Liver (tissue), 9 donors: ENCODE measurements around the gene DISP3. TPM values are rescaled to one million over a fixed set of nuclear protein-coding genes. Genes with fewer than 3 reads are reported as not detected.

ENCODE experiments used
- DNase-seq: peaks from one replicate; pipeline ENCODE4 v3.0.0-alpha.2; 2017; ENCODE audit warnings: low spot score
- H3K27ac ChIP-seq, 2 donors: one replicate each; pipeline ENCODE4 v1.7.0; 2013; ENCODE audit warnings: inconsistent platforms in 2 of 2, low read length in 2 of 2, control low read depth in 1 of 2, low read depth in 1 of 2, mild to moderate bottlenecking in 1 of 2
- H3K27me3 ChIP-seq, 4 donors: one replicate each; pipeline versions ENCODE4 v1.6.1 to v1.7.0; 2013; ENCODE audit warnings: low read length in 3 of 4, inconsistent platforms in 1 of 4, mild to moderate bottlenecking in 1 of 4, moderate library complexity in 1 of 4; ENCODE audit not compliant: control insufficient read depth in 4 of 4, insufficient read depth in 4 of 4
- H3K36me3 ChIP-seq, 4 donors: one replicate each; pipeline versions ENCODE4 v1.6.1 to v1.7.0; 2013; ENCODE audit warnings: low read length in 3 of 4, mild to moderate bottlenecking in 3 of 4, low read depth in 1 of 4, moderate library complexity in 1 of 4; ENCODE audit not compliant: control insufficient read depth in 4 of 4, insufficient read depth in 3 of 4
- H3K4me1 ChIP-seq, 4 donors: one replicate each; pipeline versions ENCODE4 v1.6.1 to v1.7.0; 2013; ENCODE audit warnings: low read length in 3 of 4, mild to moderate bottlenecking in 3 of 4, moderate library complexity in 1 of 4; ENCODE audit not compliant: control insufficient read depth in 4 of 4, insufficient read depth in 4 of 4
- H3K4me3 ChIP-seq, 3 donors: one replicate each; pipeline versions ENCODE4 v1.6.1 to v1.7.0; 2013; ENCODE audit warnings: low read length in 3 of 3, control low read depth in 1 of 3, low read depth in 1 of 3, mild to moderate bottlenecking in 1 of 3
- H3K9ac ChIP-seq, 2 donors: one replicate each; pipeline ENCODE4 v1.7.0; 2013; ENCODE audit warnings: low read length in 2 of 2, mild to moderate bottlenecking in 2 of 2, moderate library complexity in 2 of 2, control low read depth in 1 of 2, low read depth in 1 of 2
- H3K9me3 ChIP-seq, 4 donors: one replicate each; pipeline versions ENCODE4 v1.6.1 to v1.7.0; 2013; ENCODE audit warnings: low read length in 3 of 4; ENCODE audit not compliant: control insufficient read depth in 4 of 4
- EGR1 ChIP-seq, 2 donors: IDR thresholded peaks; 2 replicates each; pipeline ENCODE4 v1.6.1; 2016 to 2018; ENCODE audit warnings: antibody characterized with exemption in 2 of 2, low read depth in 2 of 2
- FOXA1 ChIP-seq: IDR thresholded peaks from 2 replicates; pipeline ENCODE4 v1.6.1; 2016; ENCODE audit warnings: antibody characterized with exemption
- FOXA2 ChIP-seq: IDR thresholded peaks from 2 replicates; pipeline ENCODE4 v1.6.1; 2016; ENCODE audit warnings: antibody characterized with exemption
- GABPA ChIP-seq, 2 donors: IDR thresholded peaks in 1 of 2; conservative IDR thresholded peaks in 1 of 2; 2 replicates each; pipeline ENCODE4 v1.6.1; 2016; ENCODE audit warnings: antibody characterized with exemption in 2 of 2, mild to moderate bottlenecking in 1 of 2, moderate library complexity in 1 of 2
- HNF4A ChIP-seq, 2 donors: conservative IDR thresholded peaks; 2 replicates each; pipeline ENCODE4 v1.6.1; 2016; ENCODE audit warnings: antibody characterized with exemption in 2 of 2, mild to moderate bottlenecking in 2 of 2
- HNF4G ChIP-seq: IDR thresholded peaks from 2 replicates; pipeline ENCODE4 v1.6.1; 2016; ENCODE audit warnings: antibody characterized with exemption
- JUND ChIP-seq, 2 donors: IDR thresholded peaks; 2 replicates each; pipeline ENCODE4 v1.6.1; 2016; ENCODE audit warnings: antibody characterized with exemption in 2 of 2
- RAD21 ChIP-seq, 2 donors: IDR thresholded peaks; 2 replicates each; pipeline ENCODE4 v1.6.1; 2016; ENCODE audit warnings: antibody characterized with exemption in 2 of 2, mild to moderate bottlenecking in 2 of 2
- RXRA ChIP-seq, 2 donors: IDR thresholded peaks; 2 replicates each; pipeline ENCODE4 v1.6.1; 2017 to 2018; ENCODE audit warnings: antibody characterized with exemption in 2 of 2, mild to moderate bottlenecking in 1 of 2
- SP1 ChIP-seq: IDR thresholded peaks from 2 replicates; pipeline ENCODE4 v1.6.1; 2018; ENCODE audit warnings: antibody characterized with exemption, mild to moderate bottlenecking
- TAF1 ChIP-seq: conservative IDR thresholded peaks from 2 replicates; pipeline ENCODE4 v1.6.1; 2016; ENCODE audit warnings: antibody characterized with exemption, mild to moderate bottlenecking
- WGBS: extraction: QIAGEN DNeasy Blood & Tissue Kit; methylation state at CpG from one replicate; pipeline ENCODE4 v1.1.7; 2013; 5-methylcytosine and 5-hydroxymethylcytosine counted together
- polyA plus RNA-seq, 2 donors: library from polyadenylated mRNA; stranded (reverse) in 1 of 2; unstranded in 1 of 2; fragments of 200-250 nt in 1 of 2; fragments of >200 nt in 1 of 2; fragmentation: Nextera tagmentation in 1 of 2; extraction: Ambion mirVana in 1 of 2; gene quantifications; one replicate each; pipeline versions ENCODE4 v1.2.1 to v1.2.3, GENCODE V29; 2013 to 2015
- total RNA-seq, 2 donors: library from RNA; depleted of rRNA; stranded (reverse); fragments of >200 nt; gene quantifications; one replicate each; pipeline ENCODE4 v1.2.3, GENCODE V29; 2014
- TF ChIP-seq, protein P1 (sequence below): IDR thresholded peaks from 2 replicates; pipeline ENCODE4 v1.6.1; 2016; ENCODE audit warnings: antibody characterized with exemption, mild to moderate bottlenecking
- TF ChIP-seq, protein P2 (sequence below): IDR thresholded peaks from 2 replicates; pipeline ENCODE4 v1.6.1; 2016; ENCODE audit warnings: antibody characterized with exemption
- TF ChIP-seq, protein P3 (sequence below): fragments of 150-350 bp; IDR thresholded peaks from 2 replicates; pipeline ENCODE4 v1.5.1; 2017; ENCODE audit warnings: improper control_type of control experiment, low read depth, low read length; ENCODE audit not compliant: missing input control
- TF ChIP-seq, protein P4 (sequence below): IDR thresholded peaks from 2 replicates; pipeline ENCODE4 v1.6.1; 2016; ENCODE audit warnings: antibody characterized with exemption
- TF ChIP-seq, protein P5 (sequence below): IDR thresholded peaks from 2 replicates; pipeline ENCODE4 v1.6.1; 2016; ENCODE audit warnings: antibody characterized with exemption
- donor health status: healthy.
- donor health status: healthy.
- donor health status: healthy.
- donor health status: healthy.
- donor health status: healthy.

Gene DISP3
- total and polyA plus RNA-seq, 4 donors = 0.02 to 0.08 TPM; not detected in 2

DNA sequence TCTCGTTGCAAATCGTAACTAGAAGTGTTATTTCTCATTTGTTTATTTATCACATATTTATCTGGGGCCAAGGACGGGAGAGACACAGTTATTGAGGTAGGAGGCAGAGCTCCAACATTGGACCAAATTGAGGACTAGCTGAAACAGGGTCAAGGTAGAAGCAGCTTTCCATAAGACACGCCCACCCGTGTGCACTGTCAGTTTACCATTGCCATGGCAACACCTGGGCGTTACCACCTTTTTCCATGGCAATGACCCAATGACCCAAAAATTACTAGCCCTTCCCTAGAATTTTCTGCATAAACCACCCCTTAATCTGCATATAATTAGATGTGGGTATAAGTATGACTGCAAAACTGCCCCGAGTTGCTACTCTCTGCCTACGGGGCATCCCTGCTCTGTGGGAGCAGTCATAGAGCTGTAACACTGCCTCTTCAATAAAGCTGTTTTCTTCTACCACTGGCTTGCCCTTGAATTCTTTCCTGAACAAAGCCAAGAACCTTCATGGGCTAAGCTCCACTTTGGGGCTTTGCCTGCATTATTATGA is 102.6 kb downstream of the DISP3 start:
- WGBS = 63% methylated on average over 8 of the region's 8 CpGs
- H3K4me1 ChIP-seq = no peaks in the 10 kb centered on the region
- no peaks in the 10 kb centered on the region for H3K9me3 ChIP-seq
- H3K9ac ChIP-seq = no peak overlapping the region
- TF ChIP-seq RAD21 (IDR thresholded peaks at IDR 0.05) (no peak), HNF4A (conservative IDR thresholded peaks at IDR 0.05) (no peak), JUND (IDR thresholded peaks at IDR 0.05) (no peak), SP1 (no peak), RXRA (IDR thresholded peaks at IDR 0.05) (no peak), TAF1 (no peak), FOXA1 (no peak), EGR1 (IDR thresholded peaks at IDR 0.05; ENCODE audit: low read depth in 2 of 2) (no peak), GABPA (IDR thresholded peaks at IDR 0.05 in 1 of 2, conservative IDR thresholded peaks at IDR 0.05 in 1 of 2) (no peak)
- TF ChIP-seq, protein P1, sequence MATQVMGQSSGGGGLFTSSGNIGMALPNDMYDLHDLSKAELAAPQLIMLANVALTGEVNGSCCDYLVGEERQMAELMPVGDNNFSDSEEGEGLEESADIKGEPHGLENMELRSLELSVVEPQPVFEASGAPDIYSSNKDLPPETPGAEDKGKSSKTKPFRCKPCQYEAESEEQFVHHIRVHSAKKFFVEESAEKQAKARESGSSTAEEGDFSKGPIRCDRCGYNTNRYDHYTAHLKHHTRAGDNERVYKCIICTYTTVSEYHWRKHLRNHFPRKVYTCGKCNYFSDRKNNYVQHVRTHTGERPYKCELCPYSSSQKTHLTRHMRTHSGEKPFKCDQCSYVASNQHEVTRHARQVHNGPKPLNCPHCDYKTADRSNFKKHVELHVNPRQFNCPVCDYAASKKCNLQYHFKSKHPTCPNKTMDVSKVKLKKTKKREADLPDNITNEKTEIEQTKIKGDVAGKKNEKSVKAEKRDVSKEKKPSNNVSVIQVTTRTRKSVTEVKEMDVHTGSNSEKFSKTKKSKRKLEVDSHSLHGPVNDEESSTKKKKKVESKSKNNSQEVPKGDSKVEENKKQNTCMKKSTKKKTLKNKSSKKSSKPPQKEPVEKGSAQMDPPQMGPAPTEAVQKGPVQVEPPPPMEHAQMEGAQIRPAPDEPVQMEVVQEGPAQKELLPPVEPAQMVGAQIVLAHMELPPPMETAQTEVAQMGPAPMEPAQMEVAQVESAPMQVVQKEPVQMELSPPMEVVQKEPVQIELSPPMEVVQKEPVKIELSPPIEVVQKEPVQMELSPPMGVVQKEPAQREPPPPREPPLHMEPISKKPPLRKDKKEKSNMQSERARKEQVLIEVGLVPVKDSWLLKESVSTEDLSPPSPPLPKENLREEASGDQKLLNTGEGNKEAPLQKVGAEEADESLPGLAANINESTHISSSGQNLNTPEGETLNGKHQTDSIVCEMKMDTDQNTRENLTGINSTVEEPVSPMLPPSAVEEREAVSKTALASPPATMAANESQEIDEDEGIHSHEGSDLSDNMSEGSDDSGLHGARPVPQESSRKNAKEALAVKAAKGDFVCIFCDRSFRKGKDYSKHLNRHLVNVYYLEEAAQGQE = no peak
- TF ChIP-seq, protein P2, sequence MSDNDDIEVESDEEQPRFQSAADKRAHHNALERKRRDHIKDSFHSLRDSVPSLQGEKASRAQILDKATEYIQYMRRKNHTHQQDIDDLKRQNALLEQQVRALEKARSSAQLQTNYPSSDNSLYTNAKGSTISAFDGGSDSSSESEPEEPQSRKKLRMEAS = no peak
- TF ChIP-seq, protein P3, sequence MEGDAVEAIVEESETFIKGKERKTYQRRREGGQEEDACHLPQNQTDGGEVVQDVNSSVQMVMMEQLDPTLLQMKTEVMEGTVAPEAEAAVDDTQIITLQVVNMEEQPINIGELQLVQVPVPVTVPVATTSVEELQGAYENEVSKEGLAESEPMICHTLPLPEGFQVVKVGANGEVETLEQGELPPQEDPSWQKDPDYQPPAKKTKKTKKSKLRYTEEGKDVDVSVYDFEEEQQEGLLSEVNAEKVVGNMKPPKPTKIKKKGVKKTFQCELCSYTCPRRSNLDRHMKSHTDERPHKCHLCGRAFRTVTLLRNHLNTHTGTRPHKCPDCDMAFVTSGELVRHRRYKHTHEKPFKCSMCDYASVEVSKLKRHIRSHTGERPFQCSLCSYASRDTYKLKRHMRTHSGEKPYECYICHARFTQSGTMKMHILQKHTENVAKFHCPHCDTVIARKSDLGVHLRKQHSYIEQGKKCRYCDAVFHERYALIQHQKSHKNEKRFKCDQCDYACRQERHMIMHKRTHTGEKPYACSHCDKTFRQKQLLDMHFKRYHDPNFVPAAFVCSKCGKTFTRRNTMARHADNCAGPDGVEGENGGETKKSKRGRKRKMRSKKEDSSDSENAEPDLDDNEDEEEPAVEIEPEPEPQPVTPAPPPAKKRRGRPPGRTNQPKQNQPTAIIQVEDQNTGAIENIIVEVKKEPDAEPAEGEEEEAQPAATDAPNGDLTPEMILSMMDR = no peak
- TF ChIP-seq, protein P4, sequence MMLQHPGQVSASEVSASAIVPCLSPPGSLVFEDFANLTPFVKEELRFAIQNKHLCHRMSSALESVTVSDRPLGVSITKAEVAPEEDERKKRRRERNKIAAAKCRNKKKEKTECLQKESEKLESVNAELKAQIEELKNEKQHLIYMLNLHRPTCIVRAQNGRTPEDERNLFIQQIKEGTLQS = no peak
- H3K4me3 ChIP-seq = no peak overlapping the region
- H3K27ac ChIP-seq = no peak overlapping the region
- peaks cover 0 to 9% (median 0%) of the 10 kb centered on the region in 4 donors for H3K27me3 ChIP-seq
- DNase-seq = no peak
- H3K36me3 ChIP-seq = no peaks in the 10 kb centered on the region

DNA sequence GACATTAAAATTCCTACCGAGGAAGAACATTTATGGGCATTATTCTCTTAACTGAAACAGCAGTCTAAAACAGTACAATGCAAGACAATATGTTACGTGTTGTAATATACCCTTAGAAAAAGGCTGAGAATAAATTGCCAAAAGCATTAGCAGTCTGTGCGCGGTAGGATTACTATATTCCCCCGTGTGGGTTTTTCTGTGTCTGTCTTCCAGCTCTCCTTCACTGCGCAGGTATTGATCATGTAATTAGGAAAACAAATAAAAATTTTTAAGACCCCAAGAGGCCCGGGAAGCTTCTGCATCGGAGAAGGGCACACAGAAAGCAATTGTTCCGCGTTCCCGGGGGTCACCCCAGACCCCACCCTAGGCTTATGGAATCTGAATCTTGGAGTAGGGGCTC is 106.4 kb downstream of the DISP3 start:
- no peak overlapping the region for H3K9ac ChIP-seq
- no peaks in the 10 kb centered on the region for H3K9me3 ChIP-seq
- H3K27ac ChIP-seq = no peak overlapping the region
- H3K36me3 ChIP-seq = no peaks in the 10 kb centered on the region
- TF ChIP-seq SP1 (no peak), HNF4G (no peak), FOXA2 (no peak)
- TF ChIP-seq, protein P1 = no peak
- TF ChIP-seq, protein P5, sequence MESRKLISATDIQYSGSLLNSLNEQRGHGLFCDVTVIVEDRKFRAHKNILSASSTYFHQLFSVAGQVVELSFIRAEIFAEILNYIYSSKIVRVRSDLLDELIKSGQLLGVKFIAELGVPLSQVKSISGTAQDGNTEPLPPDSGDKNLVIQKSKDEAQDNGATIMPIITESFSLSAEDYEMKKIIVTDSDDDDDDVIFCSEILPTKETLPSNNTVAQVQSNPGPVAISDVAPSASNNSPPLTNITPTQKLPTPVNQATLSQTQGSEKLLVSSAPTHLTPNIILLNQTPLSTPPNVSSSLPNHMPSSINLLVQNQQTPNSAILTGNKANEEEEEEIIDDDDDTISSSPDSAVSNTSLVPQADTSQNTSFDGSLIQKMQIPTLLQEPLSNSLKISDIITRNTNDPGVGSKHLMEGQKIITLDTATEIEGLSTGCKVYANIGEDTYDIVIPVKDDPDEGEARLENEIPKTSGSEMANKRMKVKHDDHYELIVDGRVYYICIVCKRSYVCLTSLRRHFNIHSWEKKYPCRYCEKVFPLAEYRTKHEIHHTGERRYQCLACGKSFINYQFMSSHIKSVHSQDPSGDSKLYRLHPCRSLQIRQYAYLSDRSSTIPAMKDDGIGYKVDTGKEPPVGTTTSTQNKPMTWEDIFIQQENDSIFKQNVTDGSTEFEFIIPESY = no peak
- H3K4me1 ChIP-seq = no peaks in the 10 kb centered on the region
- WGBS = 82% methylated on average over 11 of the region's 11 CpGs
- H3K4me3 ChIP-seq = no peak overlapping the region
- H3K27me3 ChIP-seq = peaks cover 0 to 7% (median 1%) of the 10 kb centered on the region in 4 donors
- DNase-seq = no peak
